ENCODE data around the gene BTBD19. TPM values are rescaled to one million over a fixed set of nuclear protein-coding genes. Genes with fewer than 3 reads are reported as not detected.

The BTBD19 gene
- total and polyA plus RNA-seq, 2 donors (not counting 1 experiment from before 2014, with no cell fraction given), result 0.75 to 2.3 TPM

DNA sequence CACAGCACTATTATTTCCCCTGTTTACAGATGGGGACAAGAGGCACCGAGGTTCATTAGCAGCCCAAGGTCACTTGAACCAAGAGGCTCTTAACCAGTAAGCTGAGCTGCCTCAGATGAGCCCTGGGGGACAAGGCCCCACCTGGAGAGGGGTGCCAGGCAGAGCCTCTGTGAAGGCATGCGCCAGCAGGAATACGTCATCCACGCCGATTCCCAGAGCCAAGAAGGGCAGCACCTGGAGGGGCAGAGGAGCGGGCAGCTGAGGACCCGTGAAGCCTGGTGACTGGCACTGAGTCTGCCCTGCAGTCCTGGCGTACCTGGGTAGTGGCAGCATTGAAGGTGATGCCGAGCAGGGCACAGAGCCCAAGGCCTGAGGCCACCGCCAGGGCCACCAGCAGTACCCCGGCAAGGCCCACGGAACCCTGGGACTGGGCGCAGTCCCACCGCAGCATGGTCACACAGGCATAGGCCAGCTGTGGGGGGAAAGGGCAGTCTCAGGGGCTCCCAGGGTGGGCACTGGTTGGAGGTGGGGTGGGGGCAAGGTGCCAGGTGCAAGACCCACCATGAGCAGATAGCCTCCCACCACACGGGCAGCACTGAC is 20.6 kb downstream of the BTBD19 start:
- Histone ChIP-seq H3K9ac (ENCODE audit: low read length) (no peak overlapping the region), H3K27me3 (replicated peaks in 1 of 4; ENCODE audit: control extremely low read depth in 1 of 4, control insufficient read depth in 3 of 4, insufficient read depth in 4 of 4, low read length in 3 of 4) (no peaks in the 10 kb centered on the region), H3K4me1 (ENCODE audit: control insufficient read depth in 2 of 2, insufficient read depth in 2 of 2, low read length in 2 of 2) (no peaks in the 10 kb centered on the region), H3K4me2 (replicated peaks; ENCODE audit: low read depth, low read length, poor library complexity, severe bottlenecking) (no peak overlapping the region), H3K79me2 (ENCODE audit: control insufficient read depth, insufficient read depth, low read length) (no peaks in the 10 kb centered on the region), H3K36me3 (replicated peaks in 1 of 2; ENCODE audit: control extremely low read depth in 1 of 2, control insufficient read depth in 1 of 2, extremely low read depth in 1 of 2, insufficient read depth in 2 of 2, low read length in 1 of 2) (no peaks in the 10 kb centered on the region), H4K20me1 (ENCODE audit: control insufficient read depth, insufficient read depth, low read length, poor library complexity, severe bottlenecking) (no peaks in the 10 kb centered on the region), H2AFZ (ENCODE audit: insufficient read depth, low read depth, low read length, poor library complexity, severe bottlenecking) (no peak overlapping the region), H3K9me3 (ENCODE audit: control extremely low read depth in 1 of 3, control insufficient read depth in 2 of 3, insufficient read depth in 1 of 3, low read length in 2 of 3) (peaks cover 0 to 4% (median 0%) of the 10 kb centered on the region in 3 donors), H3K4me3 (ENCODE audit: control extremely low read depth in 1 of 5, extremely low read depth in 1 of 5, insufficient read depth in 1 of 5, low read depth in 2 of 5, low read length in 4 of 5) (no peak overlapping the region), H3K27ac (ENCODE audit: low read length in 2 of 2) (no peak overlapping the region)
- no peak for TF ChIP-seq EZH2 (IDR thresholded peaks at IDR 0.05; ENCODE audit: borderline replicate concordance, insufficient read depth, low read depth, low read length, poor library complexity, severe bottlenecking)
- no peak for DNase-seq
- H3K9me3 Mint-ChIP-seq (ENCODE audit: insufficient read depth), result no peaks in the 10 kb centered on the region
- CTCF ChIA-PET, result interaction anchor here (1.7 kb wide), 1 partner anchor 10 kb away, joined by 5 read pairs; no protein-coding TSS in a partner anchor
- WGBS (ENCODE audit: insufficient coverage), result 98% methylated on average over 14 of the region's 15 CpGs
- no peak overlapping the region for H3K27ac Mint-ChIP-seq
- no peak for ATAC-seq (ENCODE audit: low read depth)
- H3K4me1 Mint-ChIP-seq, result peaks cover 1% of the 10 kb centered on the region
- POLR2A ChIA-PET, result no interaction called here
- H3K27me3 Mint-ChIP-seq, result no peaks in the 10 kb centered on the region
- intact Hi-C loops (cut with micrococcal nuclease), result no loop called here
- no peak overlapping the region for H3K4me3 Mint-ChIP-seq

DNA sequence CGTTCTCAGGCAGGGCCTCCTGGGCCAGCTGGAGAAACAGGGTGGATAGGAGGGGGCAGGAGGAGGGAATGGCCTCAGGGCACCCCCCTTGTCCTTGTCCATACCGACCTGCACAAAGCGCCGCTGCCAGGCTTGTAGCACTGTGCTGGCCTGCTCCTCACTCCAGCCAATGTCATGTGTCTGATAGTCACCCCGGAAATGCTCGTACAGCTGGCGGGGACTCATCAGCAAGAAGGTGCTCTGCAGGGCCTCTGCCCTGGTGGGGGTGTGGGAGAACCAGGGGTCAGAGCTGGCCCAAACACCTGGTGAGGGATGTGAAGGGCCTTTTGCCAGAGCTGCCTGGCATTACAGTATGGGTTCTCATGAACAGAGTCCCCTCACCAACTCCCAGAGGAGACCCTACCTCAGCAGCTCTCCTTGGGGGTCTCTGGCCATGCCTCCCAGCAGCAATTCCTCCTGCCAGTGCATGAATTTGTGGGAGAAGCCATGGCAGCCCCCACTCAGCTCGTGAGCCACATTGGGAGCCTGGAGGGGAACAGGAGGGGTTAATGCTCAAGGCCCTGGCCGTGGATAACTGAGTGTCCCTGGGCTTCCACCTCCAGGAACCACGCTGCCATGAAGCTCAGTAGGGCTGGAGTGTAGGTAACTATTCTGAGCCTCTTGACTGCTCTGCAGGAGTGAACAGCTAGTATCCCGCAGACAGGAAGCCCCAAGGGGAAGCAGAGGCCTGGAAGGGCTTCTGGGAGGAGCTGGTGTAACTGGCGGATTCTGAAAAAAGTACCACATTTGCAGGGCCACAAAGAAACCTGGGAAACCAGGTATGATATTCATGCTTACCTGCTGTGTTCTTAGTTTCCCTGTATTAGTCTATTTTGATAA is 21.4 kb downstream of the BTBD19 start:
- CTCF ChIA-PET, result interaction anchor here (0.6 to 1.7 kb wide), 2 partner anchors 11 to 126 kb away, joined by 4 to 5 read pairs; no protein-coding TSS in a partner anchor
- intact Hi-C loops (cut with micrococcal nuclease), result no loop called here

More for the DNA sequence above, 21.4 kb downstream of the BTBD19 start:
- Histone ChIP-seq H3K9ac (ENCODE audit: low read length) (no peak overlapping the region), H3K36me3 (replicated peaks in 1 of 2; ENCODE audit: control extremely low read depth in 1 of 2, control insufficient read depth in 1 of 2, extremely low read depth in 1 of 2, insufficient read depth in 2 of 2, low read length in 1 of 2) (no peaks in the 10 kb centered on the region), H4K20me1 (ENCODE audit: control insufficient read depth, insufficient read depth, low read length, poor library complexity, severe bottlenecking) (no peaks in the 10 kb centered on the region), H3K27me3 (replicated peaks in 1 of 4; ENCODE audit: control extremely low read depth in 1 of 4, control insufficient read depth in 3 of 4, insufficient read depth in 4 of 4, low read length in 3 of 4) (no peaks in the 10 kb centered on the region), H3K27ac (ENCODE audit: low read length in 2 of 2) (no peak overlapping the region), H3K4me3 (ENCODE audit: control extremely low read depth in 1 of 5, extremely low read depth in 1 of 5, insufficient read depth in 1 of 5, low read depth in 2 of 5, low read length in 4 of 5) (no peak overlapping the region), H3K79me2 (ENCODE audit: control insufficient read depth, insufficient read depth, low read length) (no peaks in the 10 kb centered on the region), H3K9me3 (ENCODE audit: control extremely low read depth in 1 of 3, control insufficient read depth in 2 of 3, insufficient read depth in 1 of 3, low read length in 2 of 3) (peaks cover 0 to 4% (median 0%) of the 10 kb centered on the region in 3 donors), H2AFZ (ENCODE audit: insufficient read depth, low read depth, low read length, poor library complexity, severe bottlenecking) (no peak overlapping the region), H3K4me1 (ENCODE audit: control insufficient read depth in 2 of 2, insufficient read depth in 2 of 2, low read length in 2 of 2) (no peaks in the 10 kb centered on the region), H3K4me2 (replicated peaks; ENCODE audit: low read depth, low read length, poor library complexity, severe bottlenecking) (no peak overlapping the region)
- POLR2A ChIA-PET, result no interaction called here
- Mint-ChIP-seq H3K9me3 (ENCODE audit: insufficient read depth) (no peaks in the 10 kb centered on the region), H3K4me3 (no peak overlapping the region), H3K27ac (no peak overlapping the region), H3K4me1 (peaks cover 1% of the 10 kb centered on the region), H3K27me3 (no peaks in the 10 kb centered on the region)
- WGBS (ENCODE audit: insufficient coverage), result 77% methylated on average over 12 of the region's 12 CpGs
- TF ChIP-seq, protein P1, sequence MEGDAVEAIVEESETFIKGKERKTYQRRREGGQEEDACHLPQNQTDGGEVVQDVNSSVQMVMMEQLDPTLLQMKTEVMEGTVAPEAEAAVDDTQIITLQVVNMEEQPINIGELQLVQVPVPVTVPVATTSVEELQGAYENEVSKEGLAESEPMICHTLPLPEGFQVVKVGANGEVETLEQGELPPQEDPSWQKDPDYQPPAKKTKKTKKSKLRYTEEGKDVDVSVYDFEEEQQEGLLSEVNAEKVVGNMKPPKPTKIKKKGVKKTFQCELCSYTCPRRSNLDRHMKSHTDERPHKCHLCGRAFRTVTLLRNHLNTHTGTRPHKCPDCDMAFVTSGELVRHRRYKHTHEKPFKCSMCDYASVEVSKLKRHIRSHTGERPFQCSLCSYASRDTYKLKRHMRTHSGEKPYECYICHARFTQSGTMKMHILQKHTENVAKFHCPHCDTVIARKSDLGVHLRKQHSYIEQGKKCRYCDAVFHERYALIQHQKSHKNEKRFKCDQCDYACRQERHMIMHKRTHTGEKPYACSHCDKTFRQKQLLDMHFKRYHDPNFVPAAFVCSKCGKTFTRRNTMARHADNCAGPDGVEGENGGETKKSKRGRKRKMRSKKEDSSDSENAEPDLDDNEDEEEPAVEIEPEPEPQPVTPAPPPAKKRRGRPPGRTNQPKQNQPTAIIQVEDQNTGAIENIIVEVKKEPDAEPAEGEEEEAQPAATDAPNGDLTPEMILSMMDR (IDR thresholded peaks at IDR 0.05), result no peak
- TF ChIP-seq EZH2 (IDR thresholded peaks at IDR 0.05; ENCODE audit: borderline replicate concordance, insufficient read depth, low read depth, low read length, poor library complexity, severe bottlenecking), result no peak
- ATAC-seq (ENCODE audit: low read depth) (no peak), DNase-seq (no peak)
